Stimulated activated CD8-positive, alpha-beta memory T cell treated with anti-CD3 and anti-CD28 coated beads, Interleukin-12 subunit alpha, Interleukin-12 subunit beta, amount 100 ng/mL, for 4 hours (primary cell): ENCODE measurements around the gene EIF2AK2.

Experiments used
- DNase-seq: peaks from one replicate; pipeline ENCODE4 v3.0.0-alpha.2; 2020; ENCODE audit warnings: low read depth

The EIF2AK2 gene

GRCh38 chr2:37100054-37100453 is 56.7 kb downstream of the EIF2AK2 start:
- DNase-seq = no peak

- DNase-seq = no peak
Observed at GRCh38 chr2:37098416-37099118, 58.2 kb downstream of the EIF2AK2 start.

GRCh38 chr2:37096568-37096967 is 60.2 kb downstream of the EIF2AK2 start:
- DNase-seq = no peak

- DNase-seq = no peak
Observed at GRCh38 chr2:37091873-37092272, 64.9 kb downstream of the EIF2AK2 start.

- no peak for DNase-seq
Observed at GRCh38 chr2:37090019-37090477, 66.7 kb downstream of the EIF2AK2 start.

GRCh38 chr2:37085731-37086147 is 71.0 kb downstream of the EIF2AK2 start:
- DNase-seq = no peak

- no peak for DNase-seq
Observed at GRCh38 chr2:37084797-37085196, 72.0 kb downstream of the EIF2AK2 start.

- peak; percentile 86 for DNase-seq
Observed at GRCh38 chr2:37083873-37084794, 72.6 kb downstream of the EIF2AK2 start, which contains the start of the genes GPATCH11 and HEATR5B. GPATCH11 (plus strand) TSS chr2:37084518; CDS start chr2:37088382, 3,864 bp downstream. HEATR5B (minus strand) TSS chr2:37084372; CDS start chr2:37083414, 958 bp downstream.

GRCh38 chr2:37080689-37081088 is 76.1 kb downstream of the EIF2AK2 start:
- no peak for DNase-seq

GRCh38 chr2:37080266-37080665 is 76.5 kb downstream of the EIF2AK2 start:
- no peak for DNase-seq

- DNase-seq = no peak
Observed at GRCh38 chr2:37070931-37071330, 85.8 kb downstream of the EIF2AK2 start.

- no peak for DNase-seq
Observed at GRCh38 chr2:37068686-37069085, 88.1 kb downstream of the EIF2AK2 start.

- no peak for DNase-seq
Observed at GRCh38 chr2:37061776-37062175, 95.0 kb downstream of the EIF2AK2 start.

- no peak for DNase-seq
Observed at GRCh38 chr2:37061013-37061711, 95.6 kb downstream of the EIF2AK2 start.

- no peak for DNase-seq
Observed at GRCh38 chr2:37060446-37060845, 96.3 kb downstream of the EIF2AK2 start.

- no peak for DNase-seq
Observed at GRCh38 chr2:37059841-37060240, 96.9 kb downstream of the EIF2AK2 start.

- no peak for DNase-seq
Observed at GRCh38 chr2:37052600-37053332, 104.0 kb downstream of the EIF2AK2 start.
